ENCODE results near the gene NTMT1.
"Not testable (repeated sequence)": the region's sequence is repeated elsewhere in the genome, so short reads cannot be mapped to it uniquely, and the experiment has no call there.

DNA sequence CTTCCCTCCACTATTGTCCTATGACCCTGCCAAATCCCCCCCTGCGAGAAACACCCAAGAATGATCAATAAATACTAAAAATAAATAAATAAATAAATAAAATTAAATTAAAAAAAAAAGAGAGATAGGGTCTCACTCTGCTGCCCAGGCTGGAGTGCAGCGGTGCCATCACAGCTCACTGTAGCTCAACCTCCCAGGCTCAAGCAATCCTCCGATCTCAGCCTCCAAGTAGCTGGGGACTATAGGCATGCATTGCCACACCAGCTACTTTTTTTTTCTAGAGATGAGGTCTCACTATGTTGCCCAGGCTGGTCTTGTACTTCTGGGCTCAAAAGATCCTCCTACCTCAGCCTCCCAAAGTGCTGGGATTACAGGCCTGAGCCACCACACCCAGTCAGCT lies 36.3 kb downstream of the NTMT1 start:
- TF ChIP-seq, protein P1, sequence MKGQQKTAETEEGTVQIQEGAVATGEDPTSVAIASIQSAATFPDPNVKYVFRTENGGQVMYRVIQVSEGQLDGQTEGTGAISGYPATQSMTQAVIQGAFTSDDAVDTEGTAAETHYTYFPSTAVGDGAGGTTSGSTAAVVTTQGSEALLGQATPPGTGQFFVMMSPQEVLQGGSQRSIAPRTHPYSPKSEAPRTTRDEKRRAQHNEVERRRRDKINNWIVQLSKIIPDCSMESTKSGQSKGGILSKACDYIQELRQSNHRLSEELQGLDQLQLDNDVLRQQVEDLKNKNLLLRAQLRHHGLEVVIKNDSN (IDR thresholded peaks at IDR 0.05; ENCODE audit: borderline replicate concordance, extremely low read length, insufficient read depth, low read depth, low read length) = not testable (repeated sequence)
- TF ChIP-seq, protein P2, sequence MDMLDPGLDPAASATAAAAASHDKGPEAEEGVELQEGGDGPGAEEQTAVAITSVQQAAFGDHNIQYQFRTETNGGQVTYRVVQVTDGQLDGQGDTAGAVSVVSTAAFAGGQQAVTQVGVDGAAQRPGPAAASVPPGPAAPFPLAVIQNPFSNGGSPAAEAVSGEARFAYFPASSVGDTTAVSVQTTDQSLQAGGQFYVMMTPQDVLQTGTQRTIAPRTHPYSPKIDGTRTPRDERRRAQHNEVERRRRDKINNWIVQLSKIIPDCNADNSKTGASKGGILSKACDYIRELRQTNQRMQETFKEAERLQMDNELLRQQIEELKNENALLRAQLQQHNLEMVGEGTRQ (IDR thresholded peaks at IDR 0.05; ENCODE audit: borderline replicate concordance, low read depth, low read length) = not testable (repeated sequence)

Data from GM12878 (cell line).